ENCODE results near the gene ACTR1B.

- TF ChIP-seq EZH2 (IDR thresholded peaks at IDR 0.05) (no peak), POLR2AphosphoS5 (IDR thresholded peaks at IDR 0.05; ENCODE audit: borderline replicate concordance, low read depth, low read length) (no peak)
These were observed 14.5 kb upstream of the ACTR1B start for GRCh38 chr2:97678298-97678697.
